Bladder microvascular endothelial cell (primary cell): Measurements from ENCODE around the gene COX20. TPM values are rescaled to one million over a fixed set of nuclear protein-coding genes. Genes with fewer than 3 reads are reported as not detected.

Source experiments
- total RNA-seq: library from RNA; depleted of rRNA; stranded (reverse); fragments of >200 nt; gene quantifications from 2 replicates; pipeline ENCODE4 v1.2.3, GENCODE V29; 2014

The COX20 gene
- 9.6 and 9.9 TPM in 2 replicates for total RNA-seq

GRCh38 chr1:244835276-244836134, at the start of gene COX20:
Gene COX20, plus strand, starts transcription at chr1:244835658. Its CDS starts 57 bp downstream, at chr1:244835715.

GRCh38 chr1:244864253-244865027, 29.0 kb downstream of the COX20 start, which contains the start of gene HNRNPU:
Gene HNRNPU, minus strand, starts transcription at chr1:244864543. Its CDS starts 236 bp downstream, at chr1:244864307.

Other genes with a start within 250 kb of the COX20 start
- 36.3 and 51.0 TPM in 2 replicates for gene DESI2, start 182.5 kb upstream of the COX20 start, total RNA-seq
- 277 and 424 TPM in 2 replicates for gene HNRNPU, start 28.9 kb downstream of the COX20 start, total RNA-seq